CD1c-positive myeloid dendritic cell (primary cell): ENCODE measurements around the gene RSPO4.
A peak's percentile ranks its signal among the peaks of the same experiment; 100 is the strongest.

ENCODE experiments used
- DNase-seq: peaks from one replicate; pipeline ENCODE4 v3.0.0-alpha.2; 2016; ENCODE audit errors: extremely low spot score

The RSPO4 gene

GRCh38 chr20:967796-968742, 34.0 kb downstream of the RSPO4 start:
- DNase-seq = peak; percentile 26

- DNase-seq = no peak
These were observed 36.2 kb downstream of the RSPO4 start for GRCh38 chr20:965956-966355.

DNA sequence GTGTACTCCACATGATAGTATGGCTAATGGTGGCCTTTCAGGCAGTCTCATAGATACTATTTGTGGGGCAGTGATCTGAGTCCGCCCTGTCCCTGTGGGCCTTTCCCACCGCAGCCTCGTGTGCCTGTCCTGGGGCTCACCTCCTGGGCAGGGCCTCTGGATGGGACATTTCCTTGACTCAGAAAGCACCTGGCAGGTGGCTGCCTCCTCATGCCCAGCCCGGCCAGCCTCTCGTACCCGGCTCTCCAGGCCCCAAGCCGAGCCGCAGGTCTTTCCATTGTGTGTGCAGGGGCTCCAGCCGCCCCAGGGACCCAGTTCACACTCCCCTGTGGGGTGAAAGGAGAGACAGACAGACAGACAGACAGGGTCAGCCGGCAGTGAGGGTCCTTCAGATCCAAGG, 38.3 kb downstream of the RSPO4 start:
- DNase-seq = no peak

- no peak for DNase-seq
These were observed 39.4 kb downstream of the RSPO4 start for GRCh38 chr20:962683-963082.

GRCh38 chr20:962223-962622, 39.9 kb downstream of the RSPO4 start:
- DNase-seq = no peak

DNA sequence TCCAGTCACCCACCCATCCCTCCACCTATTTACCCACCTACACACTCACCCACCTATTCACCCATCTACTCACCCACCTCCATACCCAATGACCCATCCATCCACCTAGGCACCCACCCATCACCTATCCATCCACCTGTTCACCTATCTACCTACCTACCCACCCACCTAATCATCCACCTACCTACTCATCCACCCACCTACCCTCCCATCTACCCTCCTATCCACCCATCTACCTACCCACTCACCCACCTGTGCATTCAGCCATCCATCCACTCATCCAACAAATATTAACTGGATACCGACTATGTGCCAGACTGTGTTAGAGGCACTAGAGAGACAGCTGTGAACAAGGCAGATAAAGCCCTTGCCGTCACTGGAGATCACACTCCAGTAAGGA, 40.3 kb downstream of the RSPO4 start:
- no peak for DNase-seq

GRCh38 chr20:959996-960615, 42.0 kb downstream of the RSPO4 start:
- DNase-seq = no peak

GRCh38 chr20:958936-959815, 42.9 kb downstream of the RSPO4 start:
- no peak for DNase-seq

GRCh38 chr20:957544-957943, 44.6 kb downstream of the RSPO4 start:
- no peak for DNase-seq

- peak; percentile 78 for DNase-seq
These were observed 45.7 kb downstream of the RSPO4 start for GRCh38 chr20:956330-956951.

DNA sequence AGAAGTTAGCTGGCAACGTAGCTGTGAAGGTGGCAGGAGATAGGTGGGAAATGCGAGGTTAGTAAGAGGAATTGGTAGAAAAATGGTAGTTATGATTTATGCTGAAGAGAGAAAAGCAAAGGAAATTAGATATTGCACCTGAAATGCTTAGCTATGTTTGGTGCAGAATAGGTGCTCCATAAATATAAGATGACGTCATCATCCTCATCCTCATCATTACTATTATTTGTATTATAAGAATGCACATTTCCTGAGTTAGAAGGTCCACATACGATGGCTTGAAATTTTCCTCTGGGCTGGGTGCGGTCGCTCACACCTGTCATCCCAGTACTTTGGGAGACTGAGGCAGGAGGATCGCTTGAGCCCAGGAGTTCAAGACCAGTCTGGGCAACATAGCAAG, 46.5 kb downstream of the RSPO4 start:
- DNase-seq = no peak

- no peak for DNase-seq
These were observed 47.0 kb downstream of the RSPO4 start for GRCh38 chr20:955111-955510.

- DNase-seq = no peak
These were observed 48.4 kb downstream of the RSPO4 start for GRCh38 chr20:953742-954141.

GRCh38 chr20:952196-952795, 49.8 kb downstream of the RSPO4 start:
- no peak for DNase-seq

GRCh38 chr20:951384-952169, 50.5 kb downstream of the RSPO4 start:
- DNase-seq = no peak

DNA sequence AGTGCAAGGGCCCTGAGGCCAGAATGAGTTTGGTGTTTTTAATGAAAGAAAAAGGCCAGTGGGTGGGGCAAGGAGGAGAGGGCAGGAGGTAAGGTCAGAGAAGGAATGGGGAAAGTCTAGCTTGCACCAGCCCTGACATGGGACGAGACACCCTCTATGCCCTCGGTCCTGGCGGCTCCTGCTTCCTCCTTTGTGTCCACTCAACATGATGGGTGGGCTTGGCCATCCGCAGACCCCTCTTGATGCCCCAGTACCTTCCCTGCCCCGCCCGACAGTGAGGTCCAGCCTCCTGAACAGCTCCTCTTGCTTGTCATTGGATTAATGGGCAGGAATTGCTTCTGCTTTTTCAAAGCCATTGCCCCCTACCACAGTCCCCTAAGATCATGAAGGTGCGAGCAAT, 52.4 kb downstream of the RSPO4 start:
- DNase-seq = no peak

DNA sequence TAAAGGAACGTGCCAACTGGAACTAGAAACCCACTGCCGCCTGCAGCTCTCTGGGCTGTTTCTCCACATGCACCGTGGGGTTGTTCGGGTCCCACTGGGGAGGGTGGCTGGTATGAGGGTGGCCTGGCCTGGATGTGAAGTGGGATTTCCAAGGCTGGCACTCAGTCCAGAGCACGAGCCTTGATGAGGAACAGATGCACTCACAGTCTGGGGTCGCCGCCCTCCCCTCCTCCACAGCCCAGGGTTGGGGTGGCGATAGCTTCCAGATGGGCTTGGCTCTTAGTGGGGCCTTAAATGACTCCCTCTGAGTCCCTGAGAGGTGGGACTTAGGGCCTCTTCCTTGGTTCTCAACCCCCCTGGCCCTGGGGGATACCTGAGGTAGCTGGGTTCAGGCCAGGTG, 55.3 kb downstream of the RSPO4 start:
- DNase-seq = no peak

- DNase-seq = no peak
These were observed 56.3 kb downstream of the RSPO4 start for GRCh38 chr20:945841-946240.

GRCh38 chr20:944774-945410, 57.2 kb downstream of the RSPO4 start:
- no peak for DNase-seq

- DNase-seq = no peak
These were observed 58.0 kb downstream of the RSPO4 start for GRCh38 chr20:944148-944547.
